Loucy (cell line): ENCODE data around the gene PSD2.

Experiments used
- H2AFZ ChIP-seq: fragments of 200-600 bp; sonication (generic); 2 replicates; pipeline ENCODE4 v1.6.0; 2016; ENCODE audit warnings: antibody characterized with exemption, mild to moderate bottlenecking, low read length, moderate library complexity
- H3F3A ChIP-seq: fragments of 200-600 bp; 2 replicates; pipeline ENCODE4 v1.6.0; 2016; ENCODE audit warnings: antibody characterized with exemption, low read depth, mild to moderate bottlenecking
- H3K27me3 ChIP-seq: fragments of 200-600 bp; sonication (generic); 2 replicates; pipeline ENCODE4 v1.6.1; 2014; ENCODE audit warnings: low read length, mild to moderate bottlenecking; ENCODE audit not compliant: insufficient read depth, poor library complexity, severe bottlenecking
- H3K36me3 ChIP-seq: fragments of 200-600 bp; sonication (generic); 2 replicates; pipeline ENCODE4 v1.6.1; 2016; ENCODE audit warnings: low read length; ENCODE audit not compliant: insufficient read depth
- H3K4me1 ChIP-seq: fragments of 200-600 bp; sonication (generic); 2 replicates; pipeline ENCODE4 v1.5.1; 2014; ENCODE audit warnings: low read length, mild to moderate bottlenecking; ENCODE audit not compliant: insufficient read depth, poor library complexity, severe bottlenecking
- H3K4me2 ChIP-seq: fragments of 200-600 bp; sonication (generic); 2 replicates; pipeline ENCODE4 v1.6.0; 2014; ENCODE audit warnings: antibody characterized with exemption, low read length, low read depth, mild to moderate bottlenecking; ENCODE audit not compliant: poor library complexity, severe bottlenecking
- H3K4me3 ChIP-seq: fragments of 200-600 bp; sonication (generic); 2 replicates; pipeline ENCODE4 v1.5.1; 2014; ENCODE audit warnings: low read length, mild to moderate bottlenecking, mixed read lengths; ENCODE audit not compliant: poor library complexity, severe bottlenecking
- H3K79me2 ChIP-seq: fragments of 200-600 bp; sonication (generic); 2 replicates; pipeline ENCODE4 v1.6.1; 2014; ENCODE audit warnings: low read length; ENCODE audit not compliant: insufficient read depth
- H3K9ac ChIP-seq: fragments of 200-600 bp; sonication (generic); 2 replicates; pipeline ENCODE4 v1.6.0; 2014; ENCODE audit warnings: mild to moderate bottlenecking, low read depth, low read length, moderate library complexity; ENCODE audit not compliant: poor library complexity, severe bottlenecking
- H3K9me2 ChIP-seq: fragments of 200-600 bp; sonication (generic); replicated peaks from 2 replicates; pipeline ENCODE4 v1.6.1; 2016; ENCODE audit warnings: low read depth, low read length, mixed read lengths
- H3K9me3 ChIP-seq: fragments of 200-600 bp; sonication (generic); 2 replicates; pipeline ENCODE4 v1.6.1; 2014; ENCODE audit warnings: mild to moderate bottlenecking, antibody characterized with exemption, low read length, low read depth; ENCODE audit not compliant: insufficient read depth
- H4K20me1 ChIP-seq: fragments of 200-600 bp; sonication (generic); 2 replicates; pipeline ENCODE4 v1.6.0; 2014; ENCODE audit warnings: antibody characterized with exemption, low read length, mild to moderate bottlenecking; ENCODE audit not compliant: insufficient read depth, poor library complexity, severe bottlenecking
- CTCF ChIP-seq: fragments of 200-600 bp; sonication (generic); conservative IDR thresholded peaks from 2 replicates; pipeline ENCODE4 v1.5.1; 2014; ENCODE audit warnings: mild to moderate bottlenecking, antibody characterized with exemption, low read length
- EZH2phosphoT487 ChIP-seq: fragments of 200-600 bp; IDR thresholded peaks from 2 replicates; pipeline ENCODE4 v1.6.1; 2018; ENCODE audit warnings: antibody characterized with exemption, mild to moderate bottlenecking, moderate library complexity, borderline replicate concordance

Gene PSD2

DNA sequence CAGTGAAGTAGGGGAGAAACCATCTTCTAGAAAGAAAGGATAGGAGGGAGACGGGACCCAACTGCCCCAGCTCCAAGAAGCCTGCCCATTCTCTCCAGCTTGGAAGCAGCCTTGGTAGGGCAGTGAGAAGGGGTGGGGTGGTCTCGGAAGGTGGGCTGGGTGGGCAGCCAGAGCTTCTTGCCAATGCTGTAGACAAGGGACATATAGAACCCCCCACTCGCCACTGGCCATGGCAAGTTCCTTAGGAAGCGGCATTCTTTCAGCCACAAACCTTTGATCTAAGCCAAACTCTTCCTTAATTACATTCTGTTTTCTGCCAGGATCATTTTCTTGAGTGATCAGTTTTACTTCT, 90.2 kb downstream of the PSD2 start:
- TF ChIP-seq CTCF (no peak), EZH2phosphoT487 (no peak)
- Histone ChIP-seq H3K4me2 (no peak overlapping the region), H3K27me3 (no peaks in the 10 kb centered on the region)

DNA sequence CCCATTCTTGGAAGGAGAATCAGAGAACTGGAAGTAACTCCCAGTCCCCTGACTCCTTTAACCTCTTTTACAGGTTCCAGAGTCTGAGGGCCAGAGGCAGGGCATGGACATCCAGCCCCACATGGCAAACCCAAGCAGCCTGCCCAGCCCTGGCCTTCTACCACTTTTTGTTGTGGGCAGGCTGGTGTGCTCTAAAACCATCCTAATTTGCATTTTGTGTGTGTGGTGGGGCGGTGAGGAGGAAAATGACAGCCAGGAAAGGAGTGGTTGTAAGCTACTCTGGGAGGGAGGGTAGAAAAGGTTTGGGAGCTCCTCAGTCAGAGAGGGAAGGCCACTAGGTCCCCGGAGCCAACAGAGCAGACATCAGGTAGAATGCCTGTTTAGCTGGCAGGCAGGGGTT, 90.6 kb downstream of the PSD2 start:
- Histone ChIP-seq H3K27me3 (no peaks in the 10 kb centered on the region), H3K79me2 (no peaks in the 10 kb centered on the region), H3K9me3 (no peaks in the 10 kb centered on the region), H3K4me2 (no peak overlapping the region), H3K9ac (no peak overlapping the region), H3K9me2 (no peaks in the 10 kb centered on the region), H3F3A (no peaks in the 10 kb centered on the region), H3K36me3 (no peaks in the 10 kb centered on the region), H2AFZ (no peak overlapping the region), H4K20me1 (no peaks in the 10 kb centered on the region), H3K4me1 (no peaks in the 10 kb centered on the region), H3K4me3 (no peak overlapping the region)
- no peak for TF ChIP-seq CTCF
- TF ChIP-seq EZH2phosphoT487: no peak

More for the DNA sequence above, 90.2 kb downstream of the PSD2 start:
- Histone ChIP-seq H3K4me1 (no peaks in the 10 kb centered on the region), H3K9me3 (no peaks in the 10 kb centered on the region), H2AFZ (no peak overlapping the region), H4K20me1 (no peaks in the 10 kb centered on the region), H3K4me3 (no peak overlapping the region), H3F3A (no peaks in the 10 kb centered on the region), H3K9ac (no peak overlapping the region), H3K79me2 (no peaks in the 10 kb centered on the region), H3K36me3 (no peaks in the 10 kb centered on the region), H3K9me2 (no peaks in the 10 kb centered on the region)

DNA sequence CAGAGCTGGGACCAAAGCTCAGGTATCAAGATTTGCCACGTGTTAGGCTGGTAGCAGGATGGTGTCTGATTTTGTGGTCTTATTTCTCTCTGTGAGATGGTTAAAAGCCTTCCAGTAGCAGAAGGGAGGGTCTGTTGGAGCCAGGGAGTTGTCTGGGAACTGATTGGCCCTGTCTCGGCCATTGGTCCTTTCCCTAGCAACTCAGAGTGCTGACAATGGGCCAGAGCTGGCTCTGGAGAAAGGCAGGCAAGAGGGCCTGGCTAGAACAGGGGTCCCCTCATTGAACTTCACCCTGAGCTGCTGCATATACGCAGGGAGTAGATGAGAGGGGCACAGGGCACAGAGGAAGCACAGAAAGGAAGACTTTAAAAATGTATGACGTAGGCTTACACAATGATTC, 92.8 kb downstream of the PSD2 start:
- Histone ChIP-seq H3F3A (no peaks in the 10 kb centered on the region), H3K9ac (no peak overlapping the region), H3K9me3 (no peaks in the 10 kb centered on the region), H3K4me1 (no peaks in the 10 kb centered on the region), H3K27me3 (no peaks in the 10 kb centered on the region), H2AFZ (no peak overlapping the region), H3K4me3 (no peak overlapping the region), H3K9me2 (no peaks in the 10 kb centered on the region), H3K36me3 (no peaks in the 10 kb centered on the region), H3K79me2 (no peaks in the 10 kb centered on the region), H3K4me2 (no peak overlapping the region), H4K20me1 (no peaks in the 10 kb centered on the region)
- no peak for TF ChIP-seq EZH2phosphoT487

GRCh38 chr5:139889410-139889809, 93.8 kb downstream of the PSD2 start:
- no peak for TF ChIP-seq EZH2phosphoT487
- no peak for TF ChIP-seq CTCF
- Histone ChIP-seq H3K9me3 (no peaks in the 10 kb centered on the region), H3K79me2 (no peaks in the 10 kb centered on the region), H3K4me3 (no peak overlapping the region), H3K36me3 (no peaks in the 10 kb centered on the region), H4K20me1 (no peaks in the 10 kb centered on the region), H3K27me3 (no peaks in the 10 kb centered on the region), H3K4me2 (no peak overlapping the region), H3K9me2 (no peaks in the 10 kb centered on the region), H3K4me1 (no peaks in the 10 kb centered on the region), H3K9ac (no peak overlapping the region), H2AFZ (no peak overlapping the region), H3F3A (no peaks in the 10 kb centered on the region)
